Measurements from ENCODE around the gene TRAF3IP1.

The TRAF3IP1 gene

DNA sequence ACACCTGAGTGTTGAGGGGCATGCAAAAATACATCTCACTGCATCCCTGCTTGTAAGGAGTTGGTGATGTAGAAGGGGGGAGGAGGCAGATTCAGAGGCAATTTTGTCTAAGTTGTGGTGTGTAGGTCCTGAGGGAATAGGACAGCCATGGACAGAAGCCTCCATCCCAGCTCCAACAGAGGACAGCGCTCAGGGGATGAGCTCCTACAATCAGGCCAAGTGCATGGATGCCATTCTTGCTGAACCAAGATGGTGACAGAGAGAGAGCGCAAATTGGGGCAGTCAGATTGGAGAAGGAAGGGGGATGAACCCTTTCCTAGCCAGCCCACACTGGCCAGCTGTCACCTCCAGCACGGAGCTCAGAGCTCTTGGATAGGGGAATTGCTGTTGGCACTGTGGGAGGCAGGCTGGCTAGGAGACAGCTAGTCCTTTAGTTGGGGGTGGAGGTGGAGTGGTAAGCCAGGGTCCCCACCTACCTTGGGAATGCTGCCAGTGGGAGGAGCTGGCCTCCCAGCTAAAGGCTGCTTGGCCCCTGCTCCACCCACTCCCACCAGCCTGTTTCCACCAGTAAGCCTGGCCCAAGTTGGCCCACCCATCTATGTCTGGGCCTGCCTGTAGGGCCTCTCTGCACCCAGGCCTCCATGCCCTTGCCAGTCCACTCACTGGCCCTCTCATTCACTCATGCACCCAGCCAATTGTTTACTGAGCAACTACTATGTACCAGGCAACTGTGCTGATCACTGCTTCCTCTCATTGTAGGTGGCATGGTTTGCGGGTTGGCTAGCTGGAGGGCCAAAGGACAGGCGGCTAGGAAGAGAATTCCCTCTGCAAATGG lies 29.4 kb upstream of the TRAF3IP1 start:
- TF ChIP-seq CTCF (IDR thresholded peaks at IDR 0.05; ENCODE audit: low read depth, low read length) (no peak), EZH2phosphoT487 (IDR thresholded peaks at IDR 0.05; ENCODE audit: low read depth) (no peak)
- H3K79me2 ChIP-seq (ENCODE audit: low read length): peaks cover 24% of the 10 kb centered on the region
- H3K4me2 ChIP-seq (ENCODE audit: low read length): no peak overlapping the region
- H4K20me1 ChIP-seq (ENCODE audit: insufficient read depth, low read length): no peaks in the 10 kb centered on the region; the same call in 1 of the 2 replicates
- H3K27ac ChIP-seq (ENCODE audit: low read length): no peak overlapping the region
- no peak overlapping the region for H3K9ac ChIP-seq (ENCODE audit: low read length)
- no peak overlapping the region for H2AFZ ChIP-seq (ENCODE audit: low read depth, low read length)
- H3K27me3 ChIP-seq (ENCODE audit: low read depth, low read length): no peaks in the 10 kb centered on the region
- peaks cover 12% of the 10 kb centered on the region for H3K4me1 ChIP-seq (ENCODE audit: low read length)
- no peaks in the 10 kb centered on the region for H3K9me3 ChIP-seq (ENCODE audit: insufficient read depth, low read length)
- no peak overlapping the region for H3K4me3 ChIP-seq (ENCODE audit: low read length)
- H3K36me3 ChIP-seq (replicated peaks; ENCODE audit: low read depth, low read length): no peaks in the 10 kb centered on the region

DNA sequence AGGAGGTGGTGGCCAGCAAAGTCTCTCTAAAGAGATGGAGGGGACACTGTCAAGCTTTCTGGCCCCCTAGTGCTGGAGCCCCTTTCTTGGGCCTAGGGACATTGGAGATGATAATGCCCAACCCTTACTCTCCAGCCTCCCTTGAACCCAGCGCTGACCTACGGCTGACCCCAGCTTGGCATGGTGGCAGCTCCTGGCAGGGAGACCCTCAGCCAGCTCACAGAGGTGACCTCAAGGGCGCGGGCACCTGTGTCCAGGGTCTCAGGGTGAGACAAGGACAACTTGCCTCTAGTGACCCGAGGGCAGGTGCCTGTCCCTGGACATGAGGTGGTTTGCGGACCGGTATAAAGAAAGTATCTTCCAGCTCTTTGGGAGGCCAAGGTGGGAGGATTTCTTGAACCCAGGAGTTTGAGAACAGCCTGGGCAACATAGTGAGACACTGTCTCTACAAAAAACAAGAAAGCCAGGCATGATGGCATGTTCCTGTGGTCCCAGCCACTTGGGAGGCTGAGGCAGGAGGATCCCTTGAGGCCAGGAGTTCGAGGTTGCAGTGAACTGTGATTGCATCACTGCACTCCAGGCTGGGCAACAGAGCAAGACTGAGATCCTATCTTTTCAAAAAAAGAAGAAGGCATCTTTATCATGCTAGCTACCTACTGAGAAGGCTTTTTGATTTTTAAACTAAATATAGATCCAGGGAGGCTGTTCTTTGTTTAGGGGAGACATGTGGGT lies 28.6 kb upstream of the TRAF3IP1 start:
- Histone ChIP-seq H3K27ac (ENCODE audit: low read length) (no peak overlapping the region), H4K20me1 (ENCODE audit: insufficient read depth, low read length) (no peaks in the 10 kb centered on the region; the same call in 1 of the 2 replicates), H3K9ac (ENCODE audit: low read length) (no peak overlapping the region), H3K4me2 (ENCODE audit: low read length) (no peak overlapping the region), H2AFZ (ENCODE audit: low read depth, low read length) (no peak overlapping the region), H3K4me3 (ENCODE audit: low read length) (no peak overlapping the region), H3K4me1 (ENCODE audit: low read length) (peaks cover 12% of the 10 kb centered on the region), H3K9me3 (ENCODE audit: insufficient read depth, low read length) (no peaks in the 10 kb centered on the region), H3K36me3 (replicated peaks; ENCODE audit: low read depth, low read length) (no peaks in the 10 kb centered on the region), H3K79me2 (ENCODE audit: low read length) (peaks cover 17% of the 10 kb centered on the region), H3K27me3 (ENCODE audit: low read depth, low read length) (no peaks in the 10 kb centered on the region)
- no peak for TF ChIP-seq EZH2phosphoT487 (IDR thresholded peaks at IDR 0.05; ENCODE audit: low read depth)
- TF ChIP-seq CTCF (IDR thresholded peaks at IDR 0.05; ENCODE audit: low read depth, low read length): no peak

DNA sequence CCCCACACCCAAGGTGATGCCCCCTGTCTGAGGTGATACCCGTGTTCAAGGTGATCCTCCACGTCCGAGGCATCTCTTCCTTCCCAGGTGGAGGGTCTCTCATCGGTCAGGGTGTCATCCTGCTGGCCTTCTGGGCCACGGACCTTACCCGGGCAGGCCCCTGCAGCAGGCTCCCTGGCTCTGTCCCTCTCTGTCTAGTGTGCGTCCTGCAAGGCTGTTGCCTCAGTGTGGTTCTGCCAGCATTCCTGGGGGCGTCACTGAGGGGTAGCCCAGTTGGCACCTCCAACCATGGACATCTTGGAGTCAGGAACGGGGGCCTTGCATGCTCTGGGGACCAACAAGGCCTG lies 26.3 kb upstream of the TRAF3IP1 start:
- Histone ChIP-seq H3K27ac (ENCODE audit: low read length) (no peak overlapping the region), H4K20me1 (ENCODE audit: insufficient read depth, low read length) (no peaks in the 10 kb centered on the region), H3K4me1 (ENCODE audit: low read length) (peaks cover 4% of the 10 kb centered on the region), H3K9me3 (ENCODE audit: insufficient read depth, low read length) (no peaks in the 10 kb centered on the region), H2AFZ (ENCODE audit: low read depth, low read length) (no peak overlapping the region), H3K4me3 (ENCODE audit: low read length) (no peak overlapping the region), H3K79me2 (ENCODE audit: low read length) (no peaks in the 10 kb centered on the region), H3K4me2 (ENCODE audit: low read length) (no peak overlapping the region), H3K36me3 (replicated peaks; ENCODE audit: low read depth, low read length) (no peaks in the 10 kb centered on the region), H3K27me3 (ENCODE audit: low read depth, low read length) (peaks cover 4% of the 10 kb centered on the region; the same call in 1 of the 2 replicates), H3K9ac (ENCODE audit: low read length) (no peak overlapping the region)
- TF ChIP-seq CTCF (IDR thresholded peaks at IDR 0.05; ENCODE audit: low read depth, low read length): no peak
- TF ChIP-seq EZH2phosphoT487 (IDR thresholded peaks at IDR 0.05; ENCODE audit: low read depth): no peak

GRCh38 chr2:238294393-238295143 lies 25.8 kb upstream of the TRAF3IP1 start:
- Histone ChIP-seq H2AFZ (ENCODE audit: low read depth, low read length) (no peak overlapping the region), H4K20me1 (ENCODE audit: insufficient read depth, low read length) (no peaks in the 10 kb centered on the region), H3K27me3 (ENCODE audit: low read depth, low read length) (peaks cover 4% of the 10 kb centered on the region; the same call in 1 of the 2 replicates), H3K27ac (ENCODE audit: low read length) (no peak overlapping the region), H3K4me3 (ENCODE audit: low read length) (no peak overlapping the region), H3K36me3 (replicated peaks; ENCODE audit: low read depth, low read length) (no peaks in the 10 kb centered on the region), H3K4me2 (ENCODE audit: low read length) (no peak overlapping the region), H3K4me1 (ENCODE audit: low read length) (peaks cover 2% of the 10 kb centered on the region), H3K9me3 (ENCODE audit: insufficient read depth, low read length) (no peaks in the 10 kb centered on the region), H3K79me2 (ENCODE audit: low read length) (no peaks in the 10 kb centered on the region), H3K9ac (ENCODE audit: low read length) (no peak overlapping the region)
- TF ChIP-seq EZH2phosphoT487 (IDR thresholded peaks at IDR 0.05; ENCODE audit: low read depth) (no peak), CTCF (IDR thresholded peaks at IDR 0.05; ENCODE audit: low read depth, low read length) (no peak)

Data from OCI-LY3 (cell line).